ENCODE data around the gene MARVELD1. TPM values are rescaled to one million over a fixed set of nuclear protein-coding genes. Genes with fewer than 3 reads are reported as not detected.

The MARVELD1 gene
- total and polyA plus RNA-seq, 2 of the 4 experiments (the other 2 are of a cell fraction), result 12.0 to 68.1 TPM

GRCh38 chr10:97676770-97677581, 36.6 kb upstream of the MARVELD1 start:
- Histone ChIP-seq H3K9ac (ENCODE audit: low read depth, low read length) (no peak overlapping the region), H3K36me3 (ENCODE audit: control insufficient read depth, insufficient read depth, low read length) (peaks cover 63% of the 10 kb centered on the region), H2BK15ac (ENCODE audit: low read depth, low read length) (no peak overlapping the region), H3K18ac (ENCODE audit: low read depth, low read length) (no peak overlapping the region), H2AK5ac (ENCODE audit: low read depth, low read length) (peak overlapping the region; percentile 75; the same call in 1 of the 2 replicates), H3K14ac (replicated peaks; ENCODE audit: low read depth, low read length) (no peak overlapping the region), H4K91ac (ENCODE audit: insufficient read depth, low read depth, low read length) (no peak overlapping the region), H3K56ac (ENCODE audit: extremely low read depth, insufficient read depth, low read length) (no peak overlapping the region), H3K4me1 (ENCODE audit: control insufficient read depth, insufficient read depth, low read length) (peaks cover 1% of the 10 kb centered on the region; the same call in 1 of the 2 replicates), H4K20me1 (ENCODE audit: insufficient read depth, low read length) (peaks cover 31% of the 10 kb centered on the region), H2BK5ac (ENCODE audit: low read depth, low read length, poor library complexity, severe bottlenecking) (peak overlapping the region; percentile 4), H2BK120ac (ENCODE audit: low read depth, low read length) (no peak overlapping the region), H3K9me1 (ENCODE audit: insufficient read depth, low read length) (peaks cover 2% of the 10 kb centered on the region; the same call in 1 of the 2 replicates), H3K4ac (ENCODE audit: low read depth, low read length) (no peak overlapping the region), H3K23ac (ENCODE audit: low read depth, low read length) (no peak overlapping the region), H3K9me3 (ENCODE audit: control insufficient read depth, insufficient read depth, low read length) (no peaks in the 10 kb centered on the region), H3K4me3 (ENCODE audit: insufficient read depth, low read depth, low read length) (no peak overlapping the region), H3K4me2 (ENCODE audit: low read depth, low read length) (no peak overlapping the region), H4K8ac (ENCODE audit: low read depth in 2 of 2, low read length in 2 of 2) (no peak overlapping the region; a peak in 1 of 4 replicates), H2AK9ac (replicated peaks; ENCODE audit: low read depth, low read length, poor library complexity) (peak overlapping the region; percentile 70), H3K27me3 (ENCODE audit: control insufficient read depth, insufficient read depth, low read length) (no peaks in the 10 kb centered on the region), H2AFZ (replicated peaks; ENCODE audit: low read length, poor library complexity) (no peak overlapping the region), H3K27ac (ENCODE audit: insufficient read depth, low read length) (no peak overlapping the region), H2BK20ac (ENCODE audit: low read depth, low read length) (no peak overlapping the region), H3K79me1 (ENCODE audit: low read depth in 1 of 2, low read length in 2 of 2) (peaks cover 8 to 51% of the 10 kb centered on the region in 2 experiments), H4K5ac (ENCODE audit: low read depth, low read length) (no peak overlapping the region)
- ChIA-PET POLR2A (ENCODE audit: unreplicated experiment) (interaction anchor here (1.3 kb wide), 1 partner anchor 10 kb away, joined by 3 read pairs; the partner anchor contains the start of gene AVPI1), CTCF (interaction anchor here (0.5 to 1.3 kb wide), 9 partner anchors 9 to 102 kb away, joined by 3 to 4 read pairs (median 3); no protein-coding TSS in a partner anchor)
- dilution Hi-C loops (cut with HindIII; ENCODE audit: low sequenced_read_pairs, unreplicated experiment), result no loop called here
- intact Hi-C loops (cut with micrococcal nuclease), result loop anchor here (1.0 to 2.0 kb wide), 2 partner anchors 36 to 54 kb away; partner anchors contain the start of gene MARVELD1
- BruUV-seq (replicated peaks), result no TSS peak
- in situ Hi-C loops (cut with MboI; ENCODE audit: low sequenced_read_pairs), result loop anchor here (5.0 kb wide), 1 partner anchor 55 kb away; no protein-coding TSS in a partner anchor
- ATAC-seq (ENCODE audit: low read depth), result peak; percentile 82
- 100% methylated on average over 1 of the region's 2 CpGs; no CpG with 5 or more reads in 1 of the 2 experiments for WGBS, 2 experiments (ENCODE audit: extremely low coverage in 2 of 2, insufficient read length in 1 of 2)
- peak; percentile 81 for TF ChIP-seq SMC3 (IDR thresholded peaks at IDR 0.05; ENCODE audit: low read depth, low read length)
- TF ChIP-seq MAZ (IDR thresholded peaks at IDR 0.05; ENCODE audit: borderline replicate concordance, low read depth, low read length), result no peak
- peak; percentile 80 for TF ChIP-seq CTCF (conservative IDR thresholded peaks at IDR 0.05; ENCODE audit: low read depth, low read length)
- peak; percentile 85 for TF ChIP-seq RAD21 (IDR thresholded peaks at IDR 0.05; ENCODE audit: low read length)
- peak; percentile 63 for DNase-seq

Data from IMR-90 (cell line).